WTC11 (cell line): ENCODE results near the gene C5orf24.

Experiments
- CREM ChIP-seq: sonication (generic); formaldehyde crosslinking; IDR thresholded peaks from 2 replicates; pipeline ENCODE4 v1.8.1; 2022; ENCODE audit warnings: mild to moderate bottlenecking, missing genetic modification reagents, moderate library complexity
- TEAD4 ChIP-seq: sonication (generic); formaldehyde crosslinking; IDR thresholded peaks from 2 replicates; pipeline ENCODE4 v1.8.0; 2022; ENCODE audit warnings: mild to moderate bottlenecking, missing genetic modification reagents

DNA sequence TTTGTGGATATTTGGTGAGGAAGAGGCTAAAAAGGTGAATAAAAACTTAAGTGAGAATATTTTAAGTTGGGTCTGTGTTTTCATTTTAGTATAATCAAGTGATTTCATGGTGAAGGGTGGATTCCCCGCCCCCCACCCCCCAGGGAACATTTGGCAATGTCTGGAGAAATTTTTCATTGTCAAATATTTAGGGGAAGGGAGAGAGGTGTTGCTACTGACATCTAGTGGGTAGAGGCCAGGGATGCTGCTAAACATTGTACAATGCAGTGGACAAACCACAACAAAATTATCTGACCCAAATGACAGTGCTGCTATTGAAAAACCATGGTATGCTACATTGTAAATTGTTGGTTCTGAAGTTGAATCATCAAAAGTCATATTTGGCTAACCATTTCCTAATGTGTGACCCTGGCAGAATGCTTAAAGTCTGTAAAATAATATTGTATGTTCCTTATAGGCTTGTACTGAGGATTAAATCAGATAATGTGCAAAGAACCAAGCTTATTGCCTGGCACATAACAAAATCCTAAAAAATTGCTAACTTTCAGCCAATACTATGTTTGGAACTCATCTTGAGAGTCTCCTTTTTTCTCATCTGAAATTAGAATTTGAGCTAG lies 5.6 kb downstream of the C5orf24 start:
- no peak for TF ChIP-seq CREM (CRISPR knock-in tag)
- no peak for TF ChIP-seq TEAD4 (CRISPR knock-in tag)
